OCI-LY3 (cell line): ENCODE results near the gene CELSR2.

Experiments
- H2AFZ ChIP-seq: fragments of 200-600, 300-600 bp; shearing (Covaris generic); 2 replicates; pipeline ENCODE4 v1.6.0; 2014; ENCODE audit warnings: antibody characterized with exemption, low read depth, low read length
- H3K27ac ChIP-seq: fragments of 200-600, 300-600 bp; sonication (generic); 2 replicates; pipeline ENCODE4 v1.5.1; 2014; ENCODE audit warnings: mild to moderate bottlenecking, low read length, moderate library complexity, mixed read lengths
- H3K27me3 ChIP-seq: fragments of 200-600, 300-600 bp; sonication (generic); 2 replicates; pipeline ENCODE4 v1.6.1; 2014; ENCODE audit warnings: low read depth, low read length, mixed read lengths
- H3K36me3 ChIP-seq: fragments of 200-600, 300-600 bp; sonication (generic); replicated peaks from 2 replicates; pipeline ENCODE3; 2014; ENCODE audit warnings: low read depth, low read length, mixed read lengths
- H3K4me1 ChIP-seq: fragments of 300-600, 200-600 bp; sonication (generic); 2 replicates; pipeline ENCODE4 v1.6.1; 2014; ENCODE audit warnings: low read length, mixed read lengths
- H3K4me2 ChIP-seq: fragments of 200-600, 300-600 bp; sonication (generic); 2 replicates; pipeline ENCODE4 v1.6.1; 2014; ENCODE audit warnings: low read length, mixed read lengths
- H3K4me3 ChIP-seq: fragments of 300-600, 200-600 bp; sonication (generic); 2 replicates; pipeline ENCODE4 v1.5.1; 2014; ENCODE audit warnings: antibody characterized with exemption, mild to moderate bottlenecking, low read length, moderate library complexity
- H3K79me2 ChIP-seq: fragments of 300-600, 200-600 bp; shearing (Covaris generic); 2 replicates; pipeline ENCODE4 v1.6.1; 2014; ENCODE audit warnings: mild to moderate bottlenecking, low read length, mixed read lengths
- H3K9ac ChIP-seq: fragments of 300-600, 200-600 bp; shearing (Covaris generic); 2 replicates; pipeline ENCODE4 v1.6.0; 2014; ENCODE audit warnings: mild to moderate bottlenecking, low read length, moderate library complexity
- H3K9me3 ChIP-seq: fragments of 200-600, 300-600 bp; shearing (Covaris generic); 2 replicates; pipeline ENCODE4 v1.6.1; 2014; ENCODE audit warnings: low read length, mixed read lengths; ENCODE audit not compliant: insufficient read depth
- H4K20me1 ChIP-seq: fragments of 200-600, 300-600 bp; sonication (generic); 2 replicates; pipeline ENCODE4 v1.6.1; 2016; ENCODE audit warnings: low read length, mixed read lengths; ENCODE audit not compliant: insufficient read depth
- CTCF ChIP-seq: fragments of 200-600, 300-600 bp; sonication (generic); IDR thresholded peaks from 2 replicates; pipeline ENCODE4 v1.5.1; 2014; ENCODE audit warnings: antibody characterized with exemption, low read length, low read depth
- EZH2phosphoT487 ChIP-seq: fragments of 200-600 bp; shearing (Covaris generic); IDR thresholded peaks from 2 replicates; pipeline ENCODE4 v1.6.1; 2018; ENCODE audit warnings: antibody characterized with exemption, mixed run types, low read depth

The CELSR2 gene

GRCh38 chr1:109252893-109253802, 3.8 kb downstream of the CELSR2 start:
- Histone ChIP-seq H3K4me3 (no peak overlapping the region), H3K36me3 (no peaks in the 10 kb centered on the region), H3K4me1 (peaks cover 5% of the 10 kb centered on the region), H4K20me1 (no peaks in the 10 kb centered on the region), H3K9ac (no peak overlapping the region), H3K27ac (no peak overlapping the region), H3K27me3 (no peaks in the 10 kb centered on the region), H3K9me3 (no peaks in the 10 kb centered on the region), H3K4me2 (no peak overlapping the region), H2AFZ (no peak overlapping the region), H3K79me2 (no peaks in the 10 kb centered on the region)
- TF ChIP-seq CTCF (no peak), EZH2phosphoT487 (no peak)

- Histone ChIP-seq H2AFZ (no peak overlapping the region), H3K36me3 (no peaks in the 10 kb centered on the region), H3K4me1 (peaks cover 3% of the 10 kb centered on the region), H3K4me2 (no peak overlapping the region), H3K27ac (no peak overlapping the region), H3K9me3 (no peaks in the 10 kb centered on the region), H3K79me2 (no peaks in the 10 kb centered on the region), H3K9ac (no peak overlapping the region), H3K27me3 (no peaks in the 10 kb centered on the region), H3K4me3 (no peak overlapping the region), H4K20me1 (no peaks in the 10 kb centered on the region)
- TF ChIP-seq EZH2phosphoT487 (no peak), CTCF (no peak)
These were observed 4.7 kb downstream of the CELSR2 start for GRCh38 chr1:109253803-109254620.

- Histone ChIP-seq H3K27me3 (no peaks in the 10 kb centered on the region), H3K79me2 (no peaks in the 10 kb centered on the region), H3K27ac (no peak overlapping the region), H3K4me1 (no peaks in the 10 kb centered on the region), H2AFZ (no peak overlapping the region), H3K4me2 (no peak overlapping the region), H3K4me3 (no peak overlapping the region), H3K36me3 (no peaks in the 10 kb centered on the region), H3K9ac (no peak overlapping the region), H3K9me3 (no peaks in the 10 kb centered on the region), H4K20me1 (no peaks in the 10 kb centered on the region)
- TF ChIP-seq CTCF, result no peak
- TF ChIP-seq EZH2phosphoT487, result no peak
These were observed 5.3 kb downstream of the CELSR2 start for GRCh38 chr1:109254621-109255096.

- no peak overlapping the region for H3K4me2 ChIP-seq
- H2AFZ ChIP-seq, result no peak overlapping the region
- no peaks in the 10 kb centered on the region for H3K79me2 ChIP-seq
- no peaks in the 10 kb centered on the region for H3K27me3 ChIP-seq
- H3K9me3 ChIP-seq, result no peaks in the 10 kb centered on the region
- H3K36me3 ChIP-seq, result no peaks in the 10 kb centered on the region
- H3K4me1 ChIP-seq, result no peaks in the 10 kb centered on the region
- no peak overlapping the region for H3K9ac ChIP-seq
- TF ChIP-seq CTCF, result no peak
- no peak for TF ChIP-seq EZH2phosphoT487
- H4K20me1 ChIP-seq, result no peaks in the 10 kb centered on the region
- no peak overlapping the region for H3K27ac ChIP-seq
- no peak overlapping the region for H3K4me3 ChIP-seq
These were observed 5.8 kb downstream of the CELSR2 start for GRCh38 chr1:109255097-109255651.
